GM18867 (cell line): ENCODE measurements around the gene BLOC1S6.
"Not testable (repeated sequence)": the region's sequence is repeated elsewhere in the genome, so short reads cannot be mapped to it uniquely, and the experiment has no call there.

Experiments
- ATAC-seq: cut with Tn5 transposase; IDR thresholded peaks from one replicate; pipeline ENCODE4 v1.9.1; 2021; ENCODE audit warnings: mild to moderate bottlenecking, moderate library complexity; ENCODE audit not compliant: unreplicated experiment

The BLOC1S6 gene

DNA sequence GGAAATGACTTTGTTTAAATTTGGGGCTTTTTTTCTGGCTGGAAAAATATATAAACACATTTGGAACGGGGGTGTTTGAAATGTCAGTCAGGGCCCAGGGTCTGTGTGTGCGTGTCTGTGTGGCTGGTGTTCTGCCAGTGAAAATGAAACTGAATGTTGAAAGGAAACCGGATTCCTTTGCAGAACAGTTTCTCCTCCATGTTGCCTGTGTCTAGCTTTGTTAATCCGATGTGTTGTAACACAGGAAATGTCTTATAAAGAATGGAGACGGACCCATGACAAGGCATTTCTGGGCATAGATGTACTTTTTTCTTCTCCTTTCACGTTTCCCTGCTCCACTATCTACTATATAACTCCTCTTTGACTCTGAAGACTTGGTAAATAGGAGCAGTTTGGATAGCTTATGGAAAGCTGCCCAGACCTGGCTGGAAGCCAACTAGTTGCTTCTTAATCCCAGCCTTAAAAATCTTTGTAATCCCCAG lies 50.4 kb downstream of the BLOC1S6 start:
- peak; percentile 43 for ATAC-seq

- ATAC-seq = no peak
Measured at GRCh38 chr15:45640616-45641015, 53.4 kb downstream of the BLOC1S6 start.

DNA sequence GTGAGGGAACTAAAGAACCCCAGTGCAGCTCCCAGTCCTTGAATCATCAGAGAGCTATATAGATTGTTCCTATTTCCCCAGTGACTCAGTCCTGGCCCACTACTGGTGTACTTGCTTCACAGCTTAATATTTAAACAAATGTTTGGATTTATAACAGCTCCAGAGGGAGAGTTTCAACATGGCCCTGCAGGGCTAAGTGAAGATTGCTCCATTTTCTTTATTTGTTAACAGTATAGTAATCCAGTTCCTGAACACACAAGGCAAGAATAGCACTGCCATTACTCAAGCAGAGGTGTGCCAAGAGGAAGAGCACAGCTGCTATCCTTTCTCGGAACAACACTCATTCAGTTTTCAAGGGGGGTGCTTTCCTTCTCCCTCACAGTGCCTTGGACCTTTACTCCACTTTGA lies 54.2 kb downstream of the BLOC1S6 start:
- no peak for ATAC-seq

DNA sequence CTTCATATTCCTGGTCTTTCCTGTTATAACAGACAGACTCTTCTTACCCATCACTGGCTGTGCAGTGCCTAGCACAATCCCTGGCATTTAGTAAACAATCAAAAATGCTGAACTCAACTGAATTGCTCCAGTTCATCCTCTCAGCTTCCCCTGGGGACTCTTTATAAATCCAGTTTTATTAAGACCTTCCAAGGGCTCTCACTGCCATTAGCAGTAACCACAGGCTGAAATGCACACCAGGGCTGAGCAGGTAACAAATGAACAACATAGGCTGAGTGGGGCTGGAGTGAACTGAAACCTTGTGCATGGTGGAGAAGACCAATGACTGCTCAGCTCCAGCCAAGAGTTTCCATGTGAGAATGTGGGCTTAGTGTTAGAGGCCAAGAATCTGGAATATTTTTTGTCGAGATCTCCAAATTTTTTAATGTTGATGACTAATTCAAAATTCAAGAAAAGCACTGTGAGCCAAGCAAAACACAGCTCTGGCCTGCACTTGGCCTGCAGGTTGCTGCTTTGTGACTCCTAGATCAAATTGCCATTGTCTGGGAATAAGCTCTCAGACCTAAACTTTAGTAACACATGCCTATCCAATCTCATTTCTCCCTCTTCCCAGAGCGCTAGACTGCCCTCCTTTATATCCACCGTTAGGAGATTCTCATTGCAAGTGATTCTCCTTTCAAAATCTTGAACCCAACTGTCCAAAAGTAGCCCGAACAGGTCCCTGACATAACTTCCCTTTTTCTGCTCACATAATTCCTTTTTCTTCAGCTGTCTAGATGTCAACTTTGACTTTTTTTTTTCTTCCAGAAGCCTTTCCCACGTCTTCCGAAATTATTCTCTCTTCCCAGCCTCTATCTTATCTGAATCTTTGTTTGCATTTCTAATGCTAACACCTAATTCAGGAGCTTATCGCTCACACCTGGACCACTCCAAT lies 55.1 kb downstream of the BLOC1S6 start:
- no peak for ATAC-seq

- ATAC-seq = no peak
Measured at GRCh38 chr15:45644437-45644836, 57.3 kb downstream of the BLOC1S6 start.

- no peak for ATAC-seq
Measured at GRCh38 chr15:45645026-45645980, 58.1 kb downstream of the BLOC1S6 start.

DNA sequence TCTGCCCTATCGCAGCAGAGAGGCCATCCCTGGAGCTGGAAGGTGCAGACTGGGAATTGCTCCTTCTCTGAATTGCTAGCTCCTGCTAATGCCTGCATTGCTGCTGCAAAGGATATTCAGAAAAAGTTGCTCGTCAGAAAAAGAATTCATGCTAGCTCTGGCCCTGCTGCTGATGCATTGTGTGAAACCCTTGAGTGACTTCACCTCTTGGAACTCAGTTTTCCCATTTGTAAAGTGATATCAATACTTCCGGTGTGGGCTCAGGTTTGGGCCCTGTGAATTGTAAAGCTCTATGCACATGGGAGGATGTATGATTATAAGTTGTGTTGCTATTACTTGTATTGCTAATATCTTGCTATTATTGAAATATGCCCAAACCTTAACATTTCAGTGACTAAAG lies 59.0 kb downstream of the BLOC1S6 start:
- ATAC-seq = no peak

GRCh38 chr15:45647828-45648227 lies 60.6 kb downstream of the BLOC1S6 start:
- ATAC-seq = no peak

DNA sequence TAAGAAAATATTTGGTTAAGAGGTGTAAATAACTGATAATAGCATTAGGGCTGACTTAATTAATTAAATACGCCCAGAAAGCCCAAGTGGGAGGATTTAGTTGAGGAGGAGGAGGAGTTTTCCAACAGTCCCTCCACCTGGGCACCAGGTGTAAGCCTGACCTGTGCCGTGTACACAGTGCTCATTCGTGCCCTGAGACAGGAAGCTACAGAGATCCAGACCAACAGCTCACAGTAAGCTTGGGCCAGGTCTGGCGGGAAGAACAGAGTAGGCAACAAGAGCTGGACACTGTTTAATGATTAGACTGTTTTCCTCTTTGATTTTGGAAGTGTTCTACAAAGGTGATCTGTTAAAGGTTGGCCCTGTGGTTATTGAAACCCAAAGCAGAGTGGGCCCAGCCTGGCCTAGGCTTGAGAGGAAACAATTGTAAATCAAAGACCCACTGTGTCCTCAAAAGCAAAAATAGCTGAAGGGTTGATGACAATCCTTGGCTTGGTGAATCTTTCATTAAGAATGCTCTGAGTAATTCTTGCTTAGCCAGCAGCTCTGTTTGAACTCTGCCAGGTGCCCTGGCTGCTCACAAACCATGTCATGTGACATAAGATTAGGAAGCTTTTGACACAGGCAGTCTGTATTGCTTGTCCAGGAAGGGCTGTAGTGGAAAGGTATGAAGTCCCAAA lies 61.5 kb downstream of the BLOC1S6 start:
- ATAC-seq = no peak

DNA sequence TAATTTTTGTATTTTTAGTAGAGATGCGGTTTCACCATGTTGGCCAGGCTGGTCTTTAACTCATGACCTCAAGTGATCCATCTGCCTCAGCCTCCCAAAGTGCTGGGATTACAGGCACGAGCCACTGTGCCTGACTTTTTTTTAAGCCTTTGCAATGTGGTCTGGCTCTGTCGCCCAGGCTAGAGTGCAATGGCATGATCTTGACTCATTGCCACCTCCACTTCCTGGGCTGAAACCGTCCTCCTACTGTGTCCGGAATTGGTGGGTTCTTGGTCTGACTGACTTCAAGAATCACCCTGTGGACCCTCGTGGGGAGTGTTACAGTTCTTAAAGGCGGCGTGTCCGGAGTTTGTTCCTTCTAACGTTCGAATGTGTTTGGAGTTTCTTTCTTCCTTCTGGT lies 62.8 kb downstream of the BLOC1S6 start:
- not testable (repeated sequence) for ATAC-seq

- no peak for ATAC-seq
Measured at GRCh38 chr15:45650889-45651525, 63.8 kb downstream of the BLOC1S6 start.

GRCh38 chr15:45653702-45654424 lies 66.7 kb downstream of the BLOC1S6 start:
- no peak for ATAC-seq

- no peak for ATAC-seq
Measured at GRCh38 chr15:45654749-45655148, 67.6 kb downstream of the BLOC1S6 start.

GRCh38 chr15:45657254-45657653 lies 70.1 kb downstream of the BLOC1S6 start:
- ATAC-seq = no peak

DNA sequence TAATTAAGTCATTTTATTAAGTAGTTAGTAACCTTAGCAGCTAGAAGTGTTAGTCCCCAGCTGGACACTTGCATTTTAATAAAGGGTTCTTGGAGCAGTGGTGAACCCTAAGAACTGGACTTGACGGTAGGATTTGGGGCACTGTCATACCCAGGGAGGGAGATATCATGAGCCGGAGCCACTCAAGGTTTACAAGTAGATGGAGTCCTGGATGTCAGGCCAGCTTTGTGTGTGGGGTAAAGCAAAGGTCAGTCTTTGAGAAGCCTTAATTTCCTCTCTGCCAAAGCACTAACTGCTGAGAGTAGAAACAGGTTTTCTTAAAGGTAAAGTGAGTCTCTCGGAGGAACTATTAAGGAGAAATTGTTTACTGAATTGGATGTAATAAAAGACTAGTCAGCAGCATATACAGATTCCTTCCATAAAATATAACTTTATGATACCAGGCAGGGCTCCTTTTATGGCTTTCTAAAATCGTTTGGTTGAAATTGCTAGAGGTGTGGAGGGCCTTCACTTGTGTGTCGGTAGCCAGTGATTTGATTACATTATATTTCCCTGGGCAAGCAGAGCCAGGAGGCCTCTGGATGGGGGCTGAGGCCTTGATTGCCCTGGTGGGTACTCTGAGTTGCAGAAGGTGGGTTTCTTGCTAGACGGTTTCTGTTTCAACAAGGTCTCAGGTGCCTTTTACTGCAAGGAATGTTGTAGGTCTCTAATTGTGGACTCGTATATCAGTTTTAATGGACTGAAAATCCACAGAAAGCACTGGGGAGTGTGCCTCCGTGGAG lies 70.8 kb downstream of the BLOC1S6 start:
- ATAC-seq = no peak
